ENCODE data around the gene ABCA9. TPM values are rescaled to one million over a fixed set of nuclear protein-coding genes. Genes with fewer than 3 reads are reported as not detected.

Gene ABCA9
- total and polyA plus RNA-seq, 2 experiments from 2014 or later = not detected

GRCh38 chr17:69062860-69063581 lies 2.3 kb upstream of the ABCA9 start:
- H2AFZ ChIP-seq = no peak overlapping the region
- no peaks in the 10 kb centered on the region for H3K36me3 ChIP-seq (ENCODE audit: insufficient read depth)
- H3K4me1 ChIP-seq (ENCODE audit: insufficient read depth) = no peaks in the 10 kb centered on the region
- H3K4me3 ChIP-seq = no peak overlapping the region
- H4K20me1 ChIP-seq (replicated peaks; ENCODE audit: insufficient read depth) = no peaks in the 10 kb centered on the region
- H3K9me2 ChIP-seq (ENCODE audit: insufficient read depth) = no peaks in the 10 kb centered on the region
- no peaks in the 10 kb centered on the region for H3K27me3 ChIP-seq (ENCODE audit: insufficient read depth)
- no peak for TF ChIP-seq POLR2AphosphoS5 (IDR thresholded peaks at IDR 0.05; ENCODE audit: low read depth)
- TF ChIP-seq ZNF462 (CRISPR knock-in tag; IDR thresholded peaks at IDR 0.05) = no peak
- TF ChIP-seq, protein P1, sequence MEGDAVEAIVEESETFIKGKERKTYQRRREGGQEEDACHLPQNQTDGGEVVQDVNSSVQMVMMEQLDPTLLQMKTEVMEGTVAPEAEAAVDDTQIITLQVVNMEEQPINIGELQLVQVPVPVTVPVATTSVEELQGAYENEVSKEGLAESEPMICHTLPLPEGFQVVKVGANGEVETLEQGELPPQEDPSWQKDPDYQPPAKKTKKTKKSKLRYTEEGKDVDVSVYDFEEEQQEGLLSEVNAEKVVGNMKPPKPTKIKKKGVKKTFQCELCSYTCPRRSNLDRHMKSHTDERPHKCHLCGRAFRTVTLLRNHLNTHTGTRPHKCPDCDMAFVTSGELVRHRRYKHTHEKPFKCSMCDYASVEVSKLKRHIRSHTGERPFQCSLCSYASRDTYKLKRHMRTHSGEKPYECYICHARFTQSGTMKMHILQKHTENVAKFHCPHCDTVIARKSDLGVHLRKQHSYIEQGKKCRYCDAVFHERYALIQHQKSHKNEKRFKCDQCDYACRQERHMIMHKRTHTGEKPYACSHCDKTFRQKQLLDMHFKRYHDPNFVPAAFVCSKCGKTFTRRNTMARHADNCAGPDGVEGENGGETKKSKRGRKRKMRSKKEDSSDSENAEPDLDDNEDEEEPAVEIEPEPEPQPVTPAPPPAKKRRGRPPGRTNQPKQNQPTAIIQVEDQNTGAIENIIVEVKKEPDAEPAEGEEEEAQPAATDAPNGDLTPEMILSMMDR (conservative IDR thresholded peaks at IDR 0.05; ENCODE audit: low read depth in 2 of 2) = no peak
- no peak for TF ChIP-seq ZNF331 (CRISPR knock-in tag; IDR thresholded peaks at IDR 0.05; ENCODE audit: low read depth)
- TF ChIP-seq CREB1 (CRISPR knock-in tag; IDR thresholded peaks at IDR 0.05; ENCODE audit: low read depth) = no peak
- no peak for TF ChIP-seq EZH2 (IDR thresholded peaks at IDR 0.05; ENCODE audit: low read depth, unreplicated experiment)
- TF ChIP-seq STAT1 (IDR thresholded peaks at IDR 0.05; ENCODE audit: unreplicated experiment) = no peak
- Mint-ChIP-seq H3K4me3 (no peak overlapping the region), H3K36me3 (ENCODE audit: low read depth) (no peaks in the 10 kb centered on the region), H3K27ac (no peak overlapping the region), H3K4me1 (peaks cover 9% of the 10 kb centered on the region; the same call in 2 of the 3 replicates), H3K27me3 (ENCODE audit: insufficient read depth, low read depth, poor library complexity) (peaks cover 2% of the 10 kb centered on the region), H3K9me3 (no peaks in the 10 kb centered on the region)
- H3K4me2 ChIP-seq = no peak overlapping the region
- H3F3A ChIP-seq (replicated peaks; ENCODE audit: low read depth) = no peaks in the 10 kb centered on the region
- no peak overlapping the region for H3K27ac ChIP-seq (ENCODE audit: low read depth)
- no peak for DNase-seq (ENCODE audit: low spot score)
- no peaks in the 10 kb centered on the region for H3K79me2 ChIP-seq (replicated peaks; ENCODE audit: insufficient read depth)
- no peak for ATAC-seq
